ENCODE data around the gene KRTAP4-3.
"Not testable (repeated sequence)": the region's sequence is repeated elsewhere in the genome, so short reads cannot be mapped to it uniquely, and the experiment has no call there.

GRCh38 chr17:41123292-41123990 is 44.6 kb downstream of the KRTAP4-3 start:
- not testable (repeated sequence) for TF ChIP-seq CTCF (tag by site-specific recombination; IDR thresholded peaks at IDR 0.05); ZNF302 (tag by site-specific recombination; IDR thresholded peaks at IDR 0.05; ENCODE audit: low read depth); PATZ1 (tag by site-specific recombination; IDR thresholded peaks at IDR 0.05); ZNF843 (tag by site-specific recombination; IDR thresholded peaks at IDR 0.05); ZNF626 (tag by site-specific recombination; IDR thresholded peaks at IDR 0.05); MZF1 (tag by site-specific recombination; IDR thresholded peaks at IDR 0.05; ENCODE audit: borderline replicate concordance); ZNF26 (tag by site-specific recombination; IDR thresholded peaks at IDR 0.05); ZNF274 (IDR thresholded peaks at IDR 0.05; ENCODE audit: low read length); ZNF274 (tag by site-specific recombination; IDR thresholded peaks at IDR 0.05; ENCODE audit: borderline replicate concordance); ZNF292 (tag by site-specific recombination; IDR thresholded peaks at IDR 0.05; ENCODE audit: borderline replicate concordance, low read depth)
